PFSK-1 (cell line): ENCODE results near the gene CDC37L1.

Experiments
- POLR2AphosphoS5 ChIP-seq: IDR thresholded peaks from 2 replicates; pipeline ENCODE4 v1.6.1; 2012; ENCODE audit warnings: low read depth, mild to moderate bottlenecking, control low read depth, low read length, moderate library complexity
- REST ChIP-seq, 2 experiments: IDR thresholded peaks; 2 replicates each; pipeline versions ENCODE4 v1.6.1 to v1.8.0; 2011 to 2012; ENCODE audit warnings: low read depth in 2 of 2, low read length in 2 of 2, control low read depth in 1 of 2, inconsistent platforms in 1 of 2, mild to moderate bottlenecking in 1 of 2, moderate library complexity in 1 of 2; ENCODE audit not compliant: insufficient read depth in 1 of 2

- TF ChIP-seq POLR2AphosphoS5 (no peak), REST (IDR thresholded peaks at IDR 0.05; ENCODE audit: insufficient read depth in 1 of 2, low read depth in 2 of 2, low read length in 2 of 2) (no peak)
These were observed 14.0 kb upstream of the CDC37L1 start for GRCh38 chr9:4665357-4665756.
